SK-N-SH (cell line): ENCODE data around the gene GARIN6. TPM values are rescaled to one million over a fixed set of nuclear protein-coding genes. Genes with fewer than 3 reads are reported as not detected.
A peak's percentile ranks its signal among the peaks of the same experiment; 100 is the strongest.

Experiments
- CTCF ChIA-PET: fragments of 300-600, 350-600 bp; formaldehyde crosslinking; extraction: SDS; loops from one replicate; lab custom pipeline; 2021; lab: Yijun Ruan, JAX
- POLR2A ChIA-PET: fragments of 350-600 bp; sonication (Branson Sonifier 250); formaldehyde crosslinking; extraction: SDS; loops from one replicate; lab custom pipeline; 2020; ENCODE audit warnings: antibody characterized with exemption, inconsistent platforms; lab: Yijun Ruan, JAX
- DNase-seq: peaks from one replicate; pipeline ENCODE4 v3.0.0; 2012
- H2AFZ ChIP-seq: fragments of 200-600 bp; sonication (generic); 2 replicates; pipeline ENCODE4 v1.8.1; 2016; ENCODE audit warnings: antibody characterized with exemption, mild to moderate bottlenecking, low read depth
- H3F3A ChIP-seq: fragments of 200-600 bp; sonication (generic); replicated peaks from 2 replicates; pipeline ENCODE3; 2016; ENCODE audit warnings: antibody characterized with exemption, mild to moderate bottlenecking; ENCODE audit not compliant: insufficient read depth
- H3K27ac ChIP-seq, 2 experiments: fragments of 200-500 bp in 1 of 2; fragments of 200-600 bp in 1 of 2; sonication (Bioruptor generic) in 1 of 2; sonication (generic), shearing (Covaris generic) in 1 of 2; 2 replicates each; pipeline versions ENCODE4 v1.5.1 to v1.6.1; 2014 to 2016; ENCODE audit warnings: low read depth in 2 of 2, inconsistent platforms in 1 of 2, low read length in 1 of 2, mild to moderate bottlenecking in 1 of 2, mixed read lengths in 1 of 2
- H3K27me3 ChIP-seq: fragments of 200-600 bp; sonication (generic), shearing (Covaris generic); 2 replicates; pipeline ENCODE4 v1.6.1; 2016; ENCODE audit warnings: mixed run types; ENCODE audit not compliant: insufficient read depth
- H3K36me3 ChIP-seq, 2 experiments: fragments of 200-500 bp in 1 of 2; fragments of 200-600 bp in 1 of 2; sonication (Bioruptor generic) in 1 of 2; sonication (generic) in 1 of 2; replicated peaks in 1 of 2; 2 replicates each; pipeline versions ENCODE3 to v1.5.1; 2014 to 2016; ENCODE audit warnings: low read length in 1 of 2, mild to moderate bottlenecking in 1 of 2; ENCODE audit not compliant: insufficient read depth in 2 of 2, control insufficient read depth in 1 of 2
- H3K4me1 ChIP-seq, 2 experiments: fragments of 200-500 bp in 1 of 2; fragments of 200-600 bp in 1 of 2; sonication (Bioruptor generic) in 1 of 2; sonication (generic), shearing (Covaris generic) in 1 of 2; 2 replicates each; pipeline versions ENCODE4 v1.5.1 to v1.6.1; 2014 to 2016; ENCODE audit warnings: low read depth in 1 of 2, low read length in 1 of 2, mixed run types in 1 of 2; ENCODE audit not compliant: insufficient read depth in 2 of 2, control insufficient read depth in 1 of 2
- H3K4me2 ChIP-seq: fragments of 200-600 bp; sonication (generic), shearing (Covaris generic); 2 replicates; pipeline ENCODE4 v1.6.1; 2017; ENCODE audit warnings: mixed run types
- H3K4me3 ChIP-seq, 2 experiments: fragments of 200-500 bp in 1 of 2; fragments of 200-600 bp in 1 of 2; sonication (Bioruptor generic) in 1 of 2; sonication (generic), shearing (Covaris generic) in 1 of 2; 2 replicates each; pipeline versions ENCODE4 v1.5.1 to v1.8.1; 2014 to 2016; ENCODE audit warnings: low read depth in 2 of 2, inconsistent platforms in 1 of 2, low read length in 1 of 2, mild to moderate bottlenecking in 1 of 2, mixed read lengths in 1 of 2, moderate library complexity in 1 of 2
- H3K79me2 ChIP-seq: fragments of 200-600 bp; sonication (generic); 2 replicates; pipeline ENCODE4 v1.8.1; 2017; ENCODE audit warnings: mild to moderate bottlenecking; ENCODE audit not compliant: insufficient read depth
- H3K9ac ChIP-seq: fragments of 200-600 bp; sonication (generic); 2 replicates; pipeline ENCODE4 v1.6.1; 2017; ENCODE audit warnings: mixed run types
- H3K9me2 ChIP-seq: fragments of 200-600 bp; sonication (generic); 2 replicates; pipeline ENCODE4 v1.6.1; 2017; ENCODE audit warnings: mixed run types
- H3K9me3 ChIP-seq: fragments of 200-600 bp; sonication (generic); 2 replicates; pipeline ENCODE4 v1.6.1; 2017; ENCODE audit warnings: mixed run types, mild to moderate bottlenecking, moderate library complexity
- H4K20me1 ChIP-seq: fragments of 200-600 bp; sonication (generic); 2 replicates; pipeline ENCODE4 v1.6.1; 2017; ENCODE audit warnings: mild to moderate bottlenecking, mixed run types; ENCODE audit not compliant: insufficient read depth
- CHD2 ChIP-seq: fragments of 150-350 bp; IDR thresholded peaks from 2 replicates; pipeline ENCODE4 v1.6.1; 2018; ENCODE audit warnings: low read length; ENCODE audit not compliant: partially characterized antibody
- EP300 ChIP-seq, 2 experiments: IDR thresholded peaks; 2 replicates each; pipeline versions ENCODE4 v1.4.0 to v1.6.1; 2012; ENCODE audit warnings: borderline replicate concordance in 1 of 2, low read depth in 1 of 2, low read length in 1 of 2
- EZH2phosphoT487 ChIP-seq: fragments of 200-600 bp; sonication (generic); IDR thresholded peaks from 2 replicates; pipeline ENCODE4 v1.6.1; 2017; ENCODE audit warnings: low read depth, mixed run types, mild to moderate bottlenecking, antibody characterized with exemption, moderate library complexity, borderline replicate concordance
- FOSL2 ChIP-seq: IDR thresholded peaks from 2 replicates; pipeline ENCODE4 v1.4.0; 2012; ENCODE audit warnings: low read depth, mild to moderate bottlenecking, moderate library complexity, borderline replicate concordance
- JUND ChIP-seq: IDR thresholded peaks from 2 replicates; pipeline ENCODE4 v1.4.0; 2012
- POLR2AphosphoS5 ChIP-seq: IDR thresholded peaks from 2 replicates; pipeline ENCODE4 v1.6.1; 2012; ENCODE audit warnings: low read depth, low read length
- RAD21 ChIP-seq: IDR thresholded peaks from 2 replicates; pipeline ENCODE4 v1.6.1; 2012; ENCODE audit warnings: mild to moderate bottlenecking, low read length
- RXRA ChIP-seq: IDR thresholded peaks from 2 replicates; pipeline ENCODE4 v1.4.0; 2012; ENCODE audit warnings: low read depth, mild to moderate bottlenecking, borderline replicate concordance
- SIN3A ChIP-seq: IDR thresholded peaks from 2 replicates; pipeline ENCODE4 v1.6.1; 2012; ENCODE audit warnings: low read depth, mild to moderate bottlenecking, low read length, moderate library complexity, borderline replicate concordance
- SMC3 ChIP-seq: IDR thresholded peaks from 2 replicates; pipeline ENCODE4 v1.6.1; 2012; ENCODE audit warnings: low read depth, low read length, improper control_type of control experiment
- TEAD4 ChIP-seq: IDR thresholded peaks from 2 replicates; pipeline ENCODE4 v1.4.0; 2012; ENCODE audit warnings: mild to moderate bottlenecking, borderline replicate concordance; ENCODE audit not compliant: insufficient read depth
- WGBS: methylation state at CpG from one replicate; pipeline ENCODE4 v1.1.6; 2017; ENCODE audit warnings: low lambda C conversion rate; 5-methylcytosine and 5-hydroxymethylcytosine counted together
- polyA plus RNA-seq, 3 experiments: library from polyadenylated mRNA; depleted of rRNA; stranded (reverse); fragments of >200 nt; gene quantifications; 2 replicates each; pipeline ENCODE4 v1.2.3, GENCODE V29; 2012
- TF ChIP-seq, protein P1 (sequence below): IDR thresholded peaks from 2 replicates; pipeline ENCODE4; 2012
- TF ChIP-seq, protein P2 (sequence below): IDR thresholded peaks from 2 replicates; pipeline ENCODE4 v1.4.0; 2012; ENCODE audit warnings: low read depth, borderline replicate concordance
- TF ChIP-seq, protein P3 (sequence below): fragments of 200-600 bp; sonication (generic); IDR thresholded peaks from 2 replicates; pipeline ENCODE4 v1.6.1; 2017; ENCODE audit warnings: antibody characterized with exemption, mild to moderate bottlenecking, moderate library complexity
- TF ChIP-seq, protein P4 (sequence below): IDR thresholded peaks from 2 replicates; pipeline ENCODE4 v1.4.0; 2012; ENCODE audit warnings: low read depth, borderline replicate concordance

The GARIN6 gene
- polyA plus RNA-seq, 1 of the 3 experiments (the other 2 are of a cell fraction): not detected

DNA sequence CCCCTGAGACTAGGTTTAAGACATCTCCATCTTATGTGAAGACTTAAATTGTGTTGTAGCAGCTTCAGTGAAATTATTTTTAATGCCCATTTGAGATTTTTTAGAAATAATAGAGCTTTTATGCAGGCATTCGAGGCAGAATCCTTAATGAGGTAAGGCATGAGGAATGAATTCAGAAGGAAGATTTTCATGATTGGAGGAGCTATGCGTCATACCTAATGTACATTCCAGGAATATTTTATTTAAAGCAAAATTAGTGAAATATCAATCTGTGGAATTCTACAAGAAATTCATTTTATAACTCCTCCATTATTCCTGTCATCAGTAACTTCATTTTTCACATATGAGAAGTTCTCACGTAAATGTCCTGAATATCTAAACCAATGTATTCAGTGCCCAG is 36.0 kb upstream of the GARIN6 start (continued):
- TF ChIP-seq CHD2 (no peak), EZH2phosphoT487 (no peak), SIN3A (no peak), POLR2AphosphoS5 (no peak), EP300 (IDR thresholded peaks at IDR 0.05; ENCODE audit: borderline replicate concordance in 1 of 2, low read depth in 1 of 2, low read length in 1 of 2) (peak in 1 of 2 experiments; percentile 46; a peak in 1 of 4 replicates)

DNA sequence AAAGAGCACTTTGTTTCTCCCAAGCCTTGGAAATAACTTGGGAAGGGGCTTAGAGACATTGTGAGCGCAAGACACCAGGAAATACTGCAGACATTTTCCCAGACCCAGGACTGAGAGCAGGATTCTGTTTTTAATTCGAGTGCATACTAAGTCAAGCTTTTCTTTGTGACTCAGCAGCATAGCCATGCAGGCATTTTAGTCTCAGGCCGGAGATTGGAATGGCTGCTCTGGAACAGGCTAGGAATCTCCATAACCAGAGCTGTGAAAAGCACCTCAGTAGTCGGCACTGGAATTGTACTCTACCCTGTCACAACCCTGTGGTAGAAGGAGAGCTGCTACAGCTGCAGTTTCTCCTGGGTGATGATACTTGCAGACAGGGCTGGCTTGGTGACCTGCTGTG is 28.9 kb upstream of the GARIN6 start:
- Histone ChIP-seq H3K4me1 (no peaks in the 10 kb centered on the region), H3K36me3 (no peaks in the 10 kb centered on the region), H3F3A (no peaks in the 10 kb centered on the region), H2AFZ (no peak overlapping the region), H3K4me3 (no peak overlapping the region), H4K20me1 (no peaks in the 10 kb centered on the region), H3K27ac (no peak overlapping the region; a peak in 1 of 4 replicates), H3K9me3 (no peaks in the 10 kb centered on the region), H3K9ac (no peak overlapping the region), H3K27me3 (no peaks in the 10 kb centered on the region)
- CTCF ChIA-PET: interaction anchor here (2.0 kb wide), 1 partner anchor 575 kb away, joined by 7 read pairs; no protein-coding TSS in a partner anchor
- DNase-seq: no peak
- TF ChIP-seq JUND (no peak), RXRA (no peak), FOSL2 (no peak), POLR2AphosphoS5 (no peak), TEAD4 (no peak), SMC3 (no peak), EP300 (IDR thresholded peaks at IDR 0.05; ENCODE audit: borderline replicate concordance in 1 of 2, low read depth in 1 of 2, low read length in 1 of 2) (no peak)
- TF ChIP-seq, protein P1, sequence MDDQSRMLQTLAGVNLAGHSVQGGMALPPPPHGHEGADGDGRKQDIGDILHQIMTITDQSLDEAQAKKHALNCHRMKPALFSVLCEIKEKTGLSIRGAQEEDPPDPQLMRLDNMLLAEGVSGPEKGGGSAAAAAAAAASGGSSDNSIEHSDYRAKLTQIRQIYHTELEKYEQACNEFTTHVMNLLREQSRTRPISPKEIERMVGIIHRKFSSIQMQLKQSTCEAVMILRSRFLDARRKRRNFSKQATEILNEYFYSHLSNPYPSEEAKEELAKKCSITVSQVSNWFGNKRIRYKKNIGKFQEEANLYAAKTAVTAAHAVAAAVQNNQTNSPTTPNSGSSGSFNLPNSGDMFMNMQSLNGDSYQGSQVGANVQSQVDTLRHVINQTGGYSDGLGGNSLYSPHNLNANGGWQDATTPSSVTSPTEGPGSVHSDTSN: no peak
- TF ChIP-seq, protein P2, sequence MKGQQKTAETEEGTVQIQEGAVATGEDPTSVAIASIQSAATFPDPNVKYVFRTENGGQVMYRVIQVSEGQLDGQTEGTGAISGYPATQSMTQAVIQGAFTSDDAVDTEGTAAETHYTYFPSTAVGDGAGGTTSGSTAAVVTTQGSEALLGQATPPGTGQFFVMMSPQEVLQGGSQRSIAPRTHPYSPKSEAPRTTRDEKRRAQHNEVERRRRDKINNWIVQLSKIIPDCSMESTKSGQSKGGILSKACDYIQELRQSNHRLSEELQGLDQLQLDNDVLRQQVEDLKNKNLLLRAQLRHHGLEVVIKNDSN: no peak
- TF ChIP-seq, all 33 proteins: peak for 0
- Histone ChIP-seq H3K4me2 (no peak overlapping the region), H3K79me2 (no peaks in the 10 kb centered on the region), H3K9me2 (no peaks in the 10 kb centered on the region)
- WGBS: 59% methylated on average over 3 of the region's 4 CpGs
- POLR2A ChIA-PET: no interaction called here

DNA sequence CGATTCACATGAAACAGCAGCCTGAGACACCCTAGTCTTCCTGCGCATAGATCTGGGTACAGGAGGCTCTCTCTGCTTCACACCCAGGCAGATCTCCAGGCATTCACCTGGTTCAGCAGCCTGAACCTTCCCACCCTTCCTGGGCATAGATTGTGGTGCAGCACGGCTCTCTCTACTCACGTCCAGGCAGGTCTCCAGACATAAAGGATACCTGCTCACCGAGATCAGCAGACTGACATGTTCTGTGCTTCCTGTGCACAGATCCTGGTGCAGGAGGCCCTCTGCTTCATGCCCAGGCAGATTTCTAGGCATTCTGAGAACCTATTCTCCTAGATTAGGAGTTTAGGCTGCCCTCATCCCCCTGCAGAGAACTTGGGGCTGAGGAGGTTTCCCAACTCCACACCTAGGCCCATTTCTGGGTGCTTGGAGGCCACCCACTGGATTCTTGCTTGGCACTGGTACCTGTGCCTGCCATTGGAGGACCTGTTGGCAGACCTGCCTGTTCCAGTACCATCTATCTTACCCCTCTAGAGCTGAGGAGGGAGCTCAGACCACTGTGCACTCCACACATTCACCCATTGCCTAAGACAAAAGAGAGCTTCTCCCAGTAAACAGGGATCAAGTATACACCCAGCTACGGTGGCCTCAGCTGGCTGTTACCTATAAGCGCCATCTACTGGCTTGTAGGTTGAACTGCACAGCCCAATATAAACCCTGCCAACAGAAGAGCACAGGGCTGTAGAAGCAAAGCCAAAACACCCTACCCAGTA is 28.0 kb upstream of the GARIN6 start:
- Histone ChIP-seq H3K4me1 (no peaks in the 10 kb centered on the region), H3K36me3 (no peaks in the 10 kb centered on the region), H3K9ac (no peak overlapping the region), H3K27ac (no peak overlapping the region), H3K9me2 (no peaks in the 10 kb centered on the region), H3K4me2 (no peak overlapping the region), H2AFZ (no peak overlapping the region), H3K79me2 (no peaks in the 10 kb centered on the region), H3F3A (no peaks in the 10 kb centered on the region), H4K20me1 (no peaks in the 10 kb centered on the region), H3K9me3 (no peaks in the 10 kb centered on the region), H3K27me3 (no peaks in the 10 kb centered on the region), H3K4me3 (peak overlapping the region in 1 of 2 experiments; percentile 28; a peak in 1 of 4 replicates)
- TF ChIP-seq, protein P3, sequence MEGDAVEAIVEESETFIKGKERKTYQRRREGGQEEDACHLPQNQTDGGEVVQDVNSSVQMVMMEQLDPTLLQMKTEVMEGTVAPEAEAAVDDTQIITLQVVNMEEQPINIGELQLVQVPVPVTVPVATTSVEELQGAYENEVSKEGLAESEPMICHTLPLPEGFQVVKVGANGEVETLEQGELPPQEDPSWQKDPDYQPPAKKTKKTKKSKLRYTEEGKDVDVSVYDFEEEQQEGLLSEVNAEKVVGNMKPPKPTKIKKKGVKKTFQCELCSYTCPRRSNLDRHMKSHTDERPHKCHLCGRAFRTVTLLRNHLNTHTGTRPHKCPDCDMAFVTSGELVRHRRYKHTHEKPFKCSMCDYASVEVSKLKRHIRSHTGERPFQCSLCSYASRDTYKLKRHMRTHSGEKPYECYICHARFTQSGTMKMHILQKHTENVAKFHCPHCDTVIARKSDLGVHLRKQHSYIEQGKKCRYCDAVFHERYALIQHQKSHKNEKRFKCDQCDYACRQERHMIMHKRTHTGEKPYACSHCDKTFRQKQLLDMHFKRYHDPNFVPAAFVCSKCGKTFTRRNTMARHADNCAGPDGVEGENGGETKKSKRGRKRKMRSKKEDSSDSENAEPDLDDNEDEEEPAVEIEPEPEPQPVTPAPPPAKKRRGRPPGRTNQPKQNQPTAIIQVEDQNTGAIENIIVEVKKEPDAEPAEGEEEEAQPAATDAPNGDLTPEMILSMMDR: peak; percentile 65
- TF ChIP-seq, protein P4, sequence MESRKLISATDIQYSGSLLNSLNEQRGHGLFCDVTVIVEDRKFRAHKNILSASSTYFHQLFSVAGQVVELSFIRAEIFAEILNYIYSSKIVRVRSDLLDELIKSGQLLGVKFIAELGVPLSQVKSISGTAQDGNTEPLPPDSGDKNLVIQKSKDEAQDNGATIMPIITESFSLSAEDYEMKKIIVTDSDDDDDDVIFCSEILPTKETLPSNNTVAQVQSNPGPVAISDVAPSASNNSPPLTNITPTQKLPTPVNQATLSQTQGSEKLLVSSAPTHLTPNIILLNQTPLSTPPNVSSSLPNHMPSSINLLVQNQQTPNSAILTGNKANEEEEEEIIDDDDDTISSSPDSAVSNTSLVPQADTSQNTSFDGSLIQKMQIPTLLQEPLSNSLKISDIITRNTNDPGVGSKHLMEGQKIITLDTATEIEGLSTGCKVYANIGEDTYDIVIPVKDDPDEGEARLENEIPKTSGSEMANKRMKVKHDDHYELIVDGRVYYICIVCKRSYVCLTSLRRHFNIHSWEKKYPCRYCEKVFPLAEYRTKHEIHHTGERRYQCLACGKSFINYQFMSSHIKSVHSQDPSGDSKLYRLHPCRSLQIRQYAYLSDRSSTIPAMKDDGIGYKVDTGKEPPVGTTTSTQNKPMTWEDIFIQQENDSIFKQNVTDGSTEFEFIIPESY: no peak
- TF ChIP-seq SMC3 (peak; percentile 58), RAD21 (peak; percentile 71)
- TF ChIP-seq, protein P2: no peak
- DNase-seq: peak; percentile 22
- 43% methylated on average over 5 of the region's 7 CpGs for WGBS
- POLR2A ChIA-PET: no interaction called here
- CTCF ChIA-PET: interaction anchor here (0.6 to 2.7 kb wide), 12 partner anchors 8 to 576 kb away, joined by 3 to 32 read pairs (median 8); no protein-coding TSS in a partner anchor
